ENCODE results near the gene TMEM51. TPM values are rescaled to one million over a fixed set of nuclear protein-coding genes. Genes with fewer than 3 reads are reported as not detected.
A peak's percentile ranks its signal among the peaks of the same experiment; 100 is the strongest.

TMEM51 gene
- total RNA-seq, 1 donor from 2014 or later = 82.3 TPM

DNA sequence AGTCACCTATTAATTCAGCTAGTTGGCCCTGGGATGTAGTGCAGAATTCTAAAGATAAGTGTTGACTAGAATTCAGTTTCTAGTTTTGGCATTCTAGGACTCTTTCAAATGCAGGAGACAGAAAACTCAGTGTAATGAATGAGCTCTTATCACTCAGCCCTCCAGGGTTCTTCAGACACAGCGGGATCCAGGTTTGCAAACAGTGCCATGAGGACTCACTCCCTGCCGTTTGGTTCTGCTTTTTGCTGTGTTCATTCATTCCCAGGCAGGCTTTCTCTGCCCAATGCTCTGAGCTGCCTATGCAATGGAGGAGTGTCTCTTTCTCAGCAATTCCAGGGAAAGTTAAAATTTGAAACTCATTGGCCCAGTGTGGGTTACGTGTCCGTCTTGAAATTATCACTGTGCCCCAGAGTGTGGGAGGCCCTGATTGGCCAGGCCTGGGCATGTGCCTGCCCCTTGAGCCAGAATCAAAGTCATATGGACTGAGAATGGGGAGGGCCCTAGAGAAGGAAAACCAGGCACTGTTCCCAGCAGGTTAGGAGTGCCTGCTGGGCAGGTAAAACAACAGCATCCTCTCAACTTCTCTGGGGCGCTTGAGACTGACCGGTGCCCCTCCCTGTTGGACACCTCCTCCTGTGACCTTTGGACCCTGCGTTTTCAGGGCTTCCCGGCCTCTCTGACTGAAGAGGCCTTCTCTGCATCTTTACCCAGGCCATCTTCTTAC, 43.4 kb downstream of the TMEM51 start:
- H3K36me3 ChIP-seq (ENCODE audit: control insufficient read depth, insufficient read depth, low read length) = peaks cover 1% of the 10 kb centered on the region
- H3K27me3 ChIP-seq (ENCODE audit: control insufficient read depth, insufficient read depth, low read length) = no peaks in the 10 kb centered on the region
- TF ChIP-seq, protein P1, sequence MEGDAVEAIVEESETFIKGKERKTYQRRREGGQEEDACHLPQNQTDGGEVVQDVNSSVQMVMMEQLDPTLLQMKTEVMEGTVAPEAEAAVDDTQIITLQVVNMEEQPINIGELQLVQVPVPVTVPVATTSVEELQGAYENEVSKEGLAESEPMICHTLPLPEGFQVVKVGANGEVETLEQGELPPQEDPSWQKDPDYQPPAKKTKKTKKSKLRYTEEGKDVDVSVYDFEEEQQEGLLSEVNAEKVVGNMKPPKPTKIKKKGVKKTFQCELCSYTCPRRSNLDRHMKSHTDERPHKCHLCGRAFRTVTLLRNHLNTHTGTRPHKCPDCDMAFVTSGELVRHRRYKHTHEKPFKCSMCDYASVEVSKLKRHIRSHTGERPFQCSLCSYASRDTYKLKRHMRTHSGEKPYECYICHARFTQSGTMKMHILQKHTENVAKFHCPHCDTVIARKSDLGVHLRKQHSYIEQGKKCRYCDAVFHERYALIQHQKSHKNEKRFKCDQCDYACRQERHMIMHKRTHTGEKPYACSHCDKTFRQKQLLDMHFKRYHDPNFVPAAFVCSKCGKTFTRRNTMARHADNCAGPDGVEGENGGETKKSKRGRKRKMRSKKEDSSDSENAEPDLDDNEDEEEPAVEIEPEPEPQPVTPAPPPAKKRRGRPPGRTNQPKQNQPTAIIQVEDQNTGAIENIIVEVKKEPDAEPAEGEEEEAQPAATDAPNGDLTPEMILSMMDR (IDR thresholded peaks at IDR 0.05; ENCODE audit: insufficient read depth, low read length, poor library complexity, severe bottlenecking) = no peak
- DNase-seq (ENCODE audit: low read depth) = no peak
- no peak overlapping the region for H3K4me3 ChIP-seq (ENCODE audit: low read depth, low read length)

DNA sequence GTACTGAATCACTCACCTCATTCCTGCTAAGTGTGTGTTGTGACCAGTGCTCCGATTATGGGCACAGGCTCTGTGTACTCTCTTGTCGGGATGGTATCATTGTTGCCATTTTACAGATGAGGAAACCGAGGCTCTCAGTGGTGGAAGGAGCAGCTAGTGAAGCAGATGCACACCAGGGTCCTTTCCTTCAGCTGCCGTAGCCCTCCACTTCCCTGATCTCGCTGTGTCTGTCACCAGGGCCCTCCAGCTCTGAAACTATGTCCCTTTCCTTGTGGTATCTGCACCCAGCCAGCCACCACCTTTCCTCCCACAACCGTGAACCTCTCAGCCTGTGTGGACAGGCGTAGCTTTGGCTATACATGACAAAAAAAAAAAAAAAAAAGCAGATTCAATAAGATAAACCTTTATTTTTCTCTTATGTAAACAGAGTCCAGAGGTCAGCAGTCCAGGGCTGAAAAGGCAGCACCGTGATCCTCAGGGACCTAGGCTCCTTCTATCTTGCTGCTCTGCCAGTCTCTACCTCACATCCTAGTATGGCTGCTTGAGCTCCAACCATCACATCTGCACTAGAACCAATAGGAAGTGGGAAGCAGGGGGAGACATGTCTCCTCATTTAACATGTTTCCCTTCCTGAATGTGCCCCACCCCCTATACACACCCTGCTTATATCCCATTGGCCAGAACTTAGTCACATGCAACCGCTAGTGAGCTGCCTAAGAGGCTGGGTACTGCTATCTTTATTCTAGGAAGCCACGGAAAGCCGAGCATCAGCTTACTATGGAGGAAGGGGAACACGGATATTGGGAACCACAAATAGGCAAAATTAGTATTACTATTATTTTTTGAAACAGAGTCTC, 44.3 kb downstream of the TMEM51 start:
- Histone ChIP-seq H3K36me3 (ENCODE audit: control insufficient read depth, insufficient read depth, low read length) (peaks cover 1% of the 10 kb centered on the region), H3K27me3 (ENCODE audit: control insufficient read depth, insufficient read depth, low read length) (no peaks in the 10 kb centered on the region), H3K4me3 (ENCODE audit: low read depth, low read length) (no peak overlapping the region)
- TF ChIP-seq, protein P1 (IDR thresholded peaks at IDR 0.05; ENCODE audit: insufficient read depth, low read length, poor library complexity, severe bottlenecking) = no peak
- no peak for DNase-seq (ENCODE audit: low read depth)

DNA sequence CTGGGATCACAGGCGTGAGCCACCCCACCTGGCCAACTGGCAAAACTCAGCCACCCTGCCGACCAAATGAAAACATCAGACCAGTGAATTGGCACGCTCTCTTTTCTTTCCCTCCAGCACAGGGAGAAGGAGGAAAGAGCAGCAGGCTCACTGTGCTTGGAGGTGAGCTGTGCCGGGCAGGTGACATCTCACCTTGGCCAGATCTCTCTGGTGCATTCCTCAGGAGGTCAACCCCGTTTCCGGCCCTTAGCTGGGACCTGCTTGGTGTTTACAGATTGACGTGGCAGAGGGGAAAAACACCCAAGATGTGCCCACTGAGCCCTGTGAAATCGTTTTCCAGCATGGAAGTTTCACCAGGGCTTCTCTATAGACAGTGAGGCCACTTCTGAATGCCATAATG, 45.1 kb downstream of the TMEM51 start:
- DNase-seq (ENCODE audit: low read depth) = no peak
- TF ChIP-seq, protein P1 (IDR thresholded peaks at IDR 0.05; ENCODE audit: insufficient read depth, low read length, poor library complexity, severe bottlenecking) = no peak
- H3K36me3 ChIP-seq (ENCODE audit: control insufficient read depth, insufficient read depth, low read length) = peaks cover 1% of the 10 kb centered on the region

DNA sequence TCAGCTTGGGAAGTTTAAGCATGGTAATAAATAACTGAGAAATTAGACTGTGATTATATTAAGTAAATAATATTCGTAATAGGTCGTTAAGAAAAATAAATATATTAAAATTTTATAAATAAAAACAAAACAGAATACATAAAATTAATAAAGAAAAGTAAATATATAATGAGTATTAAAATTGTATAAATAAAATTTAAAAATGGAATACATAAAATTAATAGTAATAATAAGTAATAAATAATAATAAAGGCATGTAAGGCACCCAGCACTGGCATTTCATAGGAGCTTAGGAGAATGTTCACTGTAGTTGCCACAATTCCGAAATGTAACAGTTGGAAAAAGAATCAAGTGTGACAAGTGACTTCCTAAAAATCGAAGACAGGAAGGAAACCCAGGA, 47.7 kb downstream of the TMEM51 start:
- no peak for DNase-seq (ENCODE audit: low read depth)
- TF ChIP-seq, protein P1 (IDR thresholded peaks at IDR 0.05; ENCODE audit: insufficient read depth, low read length, poor library complexity, severe bottlenecking) = no peak
- Histone ChIP-seq H3K36me3 (ENCODE audit: control insufficient read depth, insufficient read depth, low read length) (peaks cover 1% of the 10 kb centered on the region), H3K4me3 (ENCODE audit: low read depth, low read length) (no peak overlapping the region), H3K27me3 (ENCODE audit: control insufficient read depth, insufficient read depth, low read length) (no peaks in the 10 kb centered on the region)

More for the DNA sequence above, 45.1 kb downstream of the TMEM51 start:
- Histone ChIP-seq H3K4me3 (ENCODE audit: low read depth, low read length) (no peak overlapping the region), H3K27me3 (ENCODE audit: control insufficient read depth, insufficient read depth, low read length) (no peaks in the 10 kb centered on the region)

DNA sequence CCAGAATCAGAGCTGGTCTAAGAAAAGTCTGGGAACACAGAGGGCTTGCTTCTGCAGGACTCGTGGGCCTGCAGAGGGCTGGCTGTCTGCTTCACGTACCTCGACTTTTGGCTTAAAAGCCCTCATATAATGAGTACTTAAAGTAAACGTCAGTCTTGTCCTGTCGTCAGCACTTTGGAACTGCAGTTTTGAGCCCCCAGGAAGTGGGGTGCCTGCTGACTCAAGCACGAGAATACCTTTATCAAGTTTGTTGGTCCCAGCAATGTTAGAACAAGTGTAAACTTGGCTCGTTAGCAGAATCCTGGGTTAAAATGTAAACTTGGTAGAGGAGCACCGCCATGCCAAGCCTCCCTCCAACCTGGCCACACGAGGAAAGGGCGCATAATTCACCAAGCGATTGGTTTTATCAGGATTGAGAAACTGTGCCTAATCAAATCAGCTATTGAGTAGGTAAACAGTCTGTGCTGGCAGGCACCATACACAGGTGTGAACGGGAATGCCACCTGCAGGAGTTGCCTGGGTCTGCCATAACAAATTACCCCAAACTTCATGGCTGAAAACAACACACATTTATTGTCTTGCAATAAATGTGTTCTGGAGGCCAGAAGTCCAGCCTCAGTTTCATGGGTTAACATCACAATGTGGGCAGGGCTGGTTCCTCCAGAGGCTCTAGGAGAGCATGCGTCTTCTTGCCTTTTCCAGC, 48.5 kb downstream of the TMEM51 start:
- H3K4me3 ChIP-seq (ENCODE audit: low read depth, low read length) = no peak overlapping the region
- H3K27me3 ChIP-seq (ENCODE audit: control insufficient read depth, insufficient read depth, low read length) = no peaks in the 10 kb centered on the region
- TF ChIP-seq, protein P1 (IDR thresholded peaks at IDR 0.05; ENCODE audit: insufficient read depth, low read length, poor library complexity, severe bottlenecking) = no peak
- peak; percentile 81 for DNase-seq (ENCODE audit: low read depth)
- peaks cover 1% of the 10 kb centered on the region for H3K36me3 ChIP-seq (ENCODE audit: control insufficient read depth, insufficient read depth, low read length)

All from kidney epithelial cell (primary cell).